K562 (cell line): ENCODE measurements around the gene THSD8. TPM values are rescaled to one million over a fixed set of nuclear protein-coding genes. Genes with fewer than 3 reads are reported as not detected.

Source experiments
- ATF2 ChIP-seq: sonication (generic); formaldehyde crosslinking; IDR thresholded peaks from 2 replicates; pipeline ENCODE4 v1.8.1; 2022; ENCODE audit warnings: missing genetic modification reagents
- COPS2 ChIP-seq: fragments of 450-650 bp; conservative IDR thresholded peaks from 2 replicates; pipeline ENCODE4 v1.6.1; 2016; ENCODE audit warnings: mild to moderate bottlenecking, moderate library complexity
- DNMT1 ChIP-seq: fragments of 450-650 bp; IDR thresholded peaks from 2 replicates; pipeline ENCODE4 v1.6.1; 2016; ENCODE audit warnings: antibody characterized with exemption, mild to moderate bottlenecking
- EP400 ChIP-seq: fragments of 450-650 bp; IDR thresholded peaks from 2 replicates; pipeline ENCODE4 v1.6.1; 2017; ENCODE audit warnings: antibody characterized with exemption, mild to moderate bottlenecking, moderate library complexity
- FOXJ2 ChIP-seq: fragments of 200-800 bp; sonication (Bioruptor generic); IDR thresholded peaks from 2 replicates; pipeline ENCODE4 v1.6.1; 2016; ENCODE audit warnings: missing genetic modification characterization, missing compliant biosample characterization
- HDAC1 ChIP-seq, 2 experiments: fragments of 450-650 bp; IDR thresholded peaks; 2 replicates each; pipeline ENCODE4 v1.6.1; 2016 to 2017; ENCODE audit warnings: inconsistent platforms in 1 of 2, mild to moderate bottlenecking in 1 of 2, moderate library complexity in 1 of 2
- HMG20A ChIP-seq: fragments of 450-650 bp; formaldehyde crosslinking; conservative IDR thresholded peaks from 2 replicates; pipeline ENCODE4 v1.4.0; 2020; ENCODE audit warnings: mild to moderate bottlenecking, mixed read lengths
- HNRNPH1 ChIP-seq: fragments of 200-400 bp; formaldehyde crosslinking; optimal IDR thresholded peaks from 2 replicates; pipeline ENCODE3; 2017; ENCODE audit warnings: low read depth, mild to moderate bottlenecking, low read length, moderate library complexity
- NCOA4 ChIP-seq: fragments of 450-650 bp; IDR thresholded peaks from 2 replicates; pipeline ENCODE4 v1.6.1; 2018; ENCODE audit warnings: mild to moderate bottlenecking; ENCODE audit not compliant: partially characterized antibody
- NFE2L1 ChIP-seq: fragments of 450-650 bp; IDR thresholded peaks from 2 replicates; pipeline ENCODE4 v1.6.1; 2016; ENCODE audit warnings: missing genetic modification characterization, low read depth, mild to moderate bottlenecking, missing compliant biosample characterization, moderate library complexity, borderline replicate concordance
- NR2F6 ChIP-seq: fragments of 450-650 bp; formaldehyde crosslinking; IDR thresholded peaks from 2 replicates; pipeline ENCODE4 v1.4.0; 2020; ENCODE audit warnings: mild to moderate bottlenecking
- POLR2B ChIP-seq: fragments of 450-650 bp; IDR thresholded peaks from 2 replicates; pipeline ENCODE4 v1.6.1; 2018; ENCODE audit warnings: low read depth; ENCODE audit not compliant: partially characterized antibody
- POLR3G ChIP-seq: IDR thresholded peaks from 2 replicates; pipeline ENCODE4 v1.6.1; 2011; ENCODE audit not compliant: insufficient read length, insufficient replicate concordance; ENCODE audit errors: extremely low read depth
- SIX5 ChIP-seq, 2 experiments: IDR thresholded peaks; 2 replicates each; pipeline ENCODE4 v1.6.1; 2011; ENCODE audit warnings: low read length in 2 of 2, borderline replicate concordance in 1 of 2, low read depth in 1 of 2, mild to moderate bottlenecking in 1 of 2, moderate library complexity in 1 of 2; ENCODE audit not compliant: insufficient read depth in 1 of 2
- SNAPC5 ChIP-seq: fragments of 250-450 bp; sonication (Bioruptor Pico); IDR thresholded peaks from 2 replicates; pipeline ENCODE4 v1.8.0; 2021; ENCODE audit warnings: moderate library complexity, mild to moderate bottlenecking, inconsistent platforms
- SOX6 ChIP-seq: fragments of 450-650 bp; IDR thresholded peaks from 2 replicates; pipeline ENCODE4 v1.6.1; 2014; ENCODE audit warnings: mild to moderate bottlenecking
- WHSC1 ChIP-seq: IDR thresholded peaks from one replicate; pipeline ENCODE4 v1.6.1; 2012; ENCODE audit warnings: low read length, control low read depth, inconsistent platforms
- ZBTB26 ChIP-seq: fragments of 450-650 bp; formaldehyde crosslinking; IDR thresholded peaks from 2 replicates; pipeline ENCODE4 v1.4.0; 2022; ENCODE audit warnings: missing genetic modification characterization
- ZBTB33 ChIP-seq: sonication (generic); formaldehyde crosslinking; IDR thresholded peaks from 2 replicates; pipeline ENCODE4 v1.8.1; 2023; ENCODE audit warnings: mild to moderate bottlenecking, missing genetic modification reagents
- ZBTB9 ChIP-seq: fragments of 450-650 bp; formaldehyde crosslinking; IDR thresholded peaks from 2 replicates; pipeline ENCODE4 v1.4.0; 2020; ENCODE audit warnings: mild to moderate bottlenecking, moderate library complexity
- ZKSCAN3 ChIP-seq: fragments of 250-450 bp; sonication (Bioruptor Pico); IDR thresholded peaks from 2 replicates; pipeline ENCODE4 v1.4.0; 2020
- ZNF212 ChIP-seq: fragments of 450-650 bp; formaldehyde crosslinking; IDR thresholded peaks from 2 replicates; pipeline ENCODE4 v1.4.0; 2020; ENCODE audit warnings: mild to moderate bottlenecking
- ZNF324 ChIP-seq: fragments of 250-450 bp; sonication (Bioruptor Pico); IDR thresholded peaks from 2 replicates; pipeline ENCODE4 v1.4.0; 2020; ENCODE audit warnings: mild to moderate bottlenecking
- polyA plus RNA-seq, 8 experiments: library from polyadenylated mRNA; depleted of rRNA in 4 of 8; stranded (reverse) in 5 of 8; unstranded in 3 of 8; fragments of >200 nt; fragmentation: Nextera tagmentation in 2 of 8; fragmentation: Illumina TruSeq in 1 of 8; extraction: Ambion mirVana in 2 of 8; extraction: Trizol in 1 of 8; gene quantifications; 2 replicates each; pipeline versions ENCODE4 v1.2.1 to v1.2.3, GENCODE V29; 2011 to 2014; ENCODE audit warnings: inconsistent platforms in 1 of 8, missing spikeins in 1 of 8
- total RNA-seq, 7 experiments: library from RNA; depleted of rRNA in 6 of 7; stranded (reverse); fragments of >200 nt in 6 of 7; fragmentation: Illumina TruSeq in 2 of 7; extraction: Trizol in 2 of 7; gene quantifications; 2 replicates each; pipeline versions ENCODE4 v1.2.1 to v1.2.3, GENCODE V29; 2011 to 2021; ENCODE audit warnings: low replicate concordance in 1 of 7

THSD8 gene
- total and polyA plus RNA-seq, 9 of the 15 experiments (the other 6 are each of a cell fraction or from before 2014, with no cell fraction given), result 8.4 to 42.4 (median 19.9) TPM; not detected in 2

- TF ChIP-seq FOXJ2 (tag) (no peak), SOX6 (no peak), ZBTB33 (CRISPR knock-in tag) (no peak), HNRNPH1 (no peak), NFE2L1 (no peak), EP400 (no peak), ATF2 (CRISPR knock-in tag) (no peak), POLR3G (no peak), HMG20A (no peak), NR2F6 (no peak), WHSC1 (no peak), ZNF212 (no peak), HDAC1 (IDR thresholded peaks at IDR 0.05) (peak in 1 of 2 experiments; percentile 37; a peak in 1 of 4 replicates), DNMT1 (no peak), ZBTB9 (CRISPR knock-in tag) (no peak), NCOA4 (no peak), SIX5 (IDR thresholded peaks at IDR 0.05; ENCODE audit: borderline replicate concordance in 1 of 2, insufficient read depth in 1 of 2, low read depth in 1 of 2, low read length in 2 of 2) (no peak), COPS2 (no peak), SNAPC5 (CRISPR knock-in tag) (no peak), ZBTB26 (CRISPR knock-in tag) (no peak), POLR2B (no peak), ZKSCAN3 (no peak), ZNF324 (CRISPR knock-in tag) (no peak)
Observed at GRCh38 chr19:12843999-12844732, 42.3 kb downstream of the THSD8 start (continued).
